Measurements from ENCODE around the gene RPS15. TPM values are rescaled to one million over a fixed set of nuclear protein-coding genes. Genes with fewer than 3 reads are reported as not detected.
"Not testable (repeated sequence)": the region's sequence is repeated elsewhere in the genome, so short reads cannot be mapped to it uniquely, and the experiment has no call there.

The RPS15 gene
- total RNA-seq, 1 donor from 2014 or later: 1,450 TPM

DNA sequence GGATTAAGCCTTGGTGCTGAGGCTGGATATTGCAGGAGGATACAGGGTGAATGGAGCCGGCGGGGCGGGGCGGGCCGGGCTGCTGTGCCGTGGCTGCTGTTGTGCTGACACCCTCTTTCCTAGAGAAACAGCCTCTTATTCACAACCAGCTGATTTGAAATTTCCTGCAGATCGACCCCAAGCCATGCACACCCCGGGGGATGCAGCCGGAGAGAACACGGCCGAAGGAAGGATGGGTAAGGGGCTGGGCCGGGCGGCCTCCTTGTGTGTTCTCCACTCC is 19.8 kb upstream of the RPS15 start:
- no peak for DNase-seq (ENCODE audit: low spot score)
- Mint-ChIP-seq H3K27ac (no peak overlapping the region), H3K36me3 (ENCODE audit: low read depth) (peaks cover 71% of the 10 kb centered on the region), H3K4me3 (ENCODE audit: low read depth) (no peak overlapping the region), H3K4me1 (ENCODE audit: low read depth) (peaks cover 7% of the 10 kb centered on the region), H3K9me3 (no peaks in the 10 kb centered on the region), H3K27me3 (ENCODE audit: low read depth) (no peaks in the 10 kb centered on the region)
- intact Hi-C loops (cut with micrococcal nuclease): no loop called here

DNA sequence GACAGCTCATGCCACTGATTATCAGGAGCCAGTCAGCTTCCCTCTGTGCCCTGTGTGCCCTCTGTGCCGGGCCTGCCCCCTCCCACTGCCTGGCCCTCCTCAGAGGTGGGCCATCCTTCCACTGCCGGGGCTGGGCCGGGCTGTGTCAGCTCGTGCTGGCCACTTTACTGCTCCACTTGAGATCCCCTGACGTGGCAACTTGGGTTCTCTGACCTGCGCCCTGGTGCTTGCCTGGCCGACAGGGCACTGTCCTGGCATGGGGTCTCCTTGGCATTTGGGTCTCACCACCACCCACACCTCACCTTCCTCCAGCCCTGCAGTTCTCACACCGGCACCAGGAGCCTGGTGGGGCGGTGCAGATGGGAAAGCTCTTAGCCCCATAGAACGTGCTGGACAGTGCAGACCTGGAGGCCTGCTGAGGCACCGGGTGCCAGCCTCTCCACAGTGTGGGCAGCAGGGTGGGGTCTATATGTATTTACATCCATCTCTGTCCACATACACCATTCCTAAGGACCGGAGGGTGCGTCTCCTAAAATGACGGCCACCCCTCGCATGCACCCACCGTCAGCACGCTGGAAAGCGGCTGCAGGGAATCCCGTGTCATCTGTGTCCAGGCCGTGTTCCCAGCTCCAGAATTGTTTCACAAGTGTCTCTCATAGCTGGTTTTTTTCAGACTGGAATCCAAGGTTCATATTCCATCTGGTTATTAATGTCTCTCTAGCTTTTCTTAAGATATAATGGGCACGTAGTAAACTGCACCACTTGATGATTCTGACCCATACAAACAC is 19.1 kb upstream of the RPS15 start:
- H3K9me3 Mint-ChIP-seq: no peaks in the 10 kb centered on the region

DNA sequence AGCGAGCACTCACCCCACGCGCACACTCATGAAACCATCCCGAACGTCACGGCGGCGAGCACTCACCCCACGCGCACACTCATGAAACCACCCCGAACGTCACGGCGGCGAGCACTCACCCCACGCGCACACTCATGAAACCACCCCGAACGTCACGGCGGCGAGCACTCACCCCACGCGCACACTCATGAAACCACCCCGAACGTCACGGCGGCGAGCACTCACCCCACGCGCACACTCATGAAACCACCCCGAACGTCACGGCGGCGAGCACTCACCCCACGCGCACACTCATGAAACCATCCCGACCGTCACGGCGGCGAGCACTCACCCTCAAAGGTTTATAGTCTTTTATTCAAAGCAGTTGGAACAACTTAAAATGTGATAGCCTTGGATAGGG is 18.1 kb upstream of the RPS15 start:
- H3K27ac Mint-ChIP-seq; H3K4me3 Mint-ChIP-seq (ENCODE audit: low read depth); H3K27me3 Mint-ChIP-seq (ENCODE audit: low read depth); DNase-seq (ENCODE audit: low spot score); H3K9me3 Mint-ChIP-seq; H3K4me1 Mint-ChIP-seq (ENCODE audit: low read depth); intact Hi-C loops (cut with micrococcal nuclease): not testable (repeated sequence)
- peaks cover 79% of the 10 kb centered on the region for H3K36me3 Mint-ChIP-seq (ENCODE audit: low read depth)

More for the DNA sequence above, 19.1 kb upstream of the RPS15 start:
- DNase-seq (ENCODE audit: low spot score): no peak
- Mint-ChIP-seq H3K4me1 (ENCODE audit: low read depth) (peaks cover 7% of the 10 kb centered on the region), H3K27me3 (ENCODE audit: low read depth) (no peaks in the 10 kb centered on the region), H3K36me3 (ENCODE audit: low read depth) (peaks cover 76% of the 10 kb centered on the region), H3K4me3 (ENCODE audit: low read depth) (no peak overlapping the region), H3K27ac (no peak overlapping the region)
- intact Hi-C loops (cut with micrococcal nuclease): no loop called here

DNA sequence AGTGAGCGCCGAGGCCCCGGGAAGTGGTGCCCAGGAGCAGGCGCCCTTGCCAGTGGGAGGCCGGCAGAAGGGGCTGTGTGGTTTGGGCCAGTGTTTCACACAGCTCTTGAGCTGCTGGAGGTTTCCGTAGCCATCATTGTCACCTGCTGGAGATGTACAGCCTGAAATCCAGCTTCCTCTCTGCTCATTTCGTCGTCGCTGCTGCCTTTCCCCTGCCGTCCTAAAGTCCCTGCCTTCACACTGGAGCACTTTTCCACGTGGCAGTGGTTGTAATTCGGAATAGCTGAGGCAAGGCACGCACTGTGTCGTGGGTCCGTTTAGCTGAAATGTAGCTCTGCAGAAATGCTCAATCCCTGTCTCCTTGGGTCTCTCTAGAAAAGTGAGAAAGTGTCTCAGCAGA is 17.6 kb upstream of the RPS15 start:
- DNase-seq (ENCODE audit: low spot score): no peak
- Mint-ChIP-seq H3K4me3 (ENCODE audit: low read depth) (no peak overlapping the region), H3K9me3 (no peaks in the 10 kb centered on the region), H3K27ac (no peak overlapping the region), H3K4me1 (ENCODE audit: low read depth) (peaks cover 2% of the 10 kb centered on the region), H3K36me3 (ENCODE audit: low read depth) (peaks cover 79% of the 10 kb centered on the region), H3K27me3 (ENCODE audit: low read depth) (no peaks in the 10 kb centered on the region)
- intact Hi-C loops (cut with micrococcal nuclease): no loop called here

DNA sequence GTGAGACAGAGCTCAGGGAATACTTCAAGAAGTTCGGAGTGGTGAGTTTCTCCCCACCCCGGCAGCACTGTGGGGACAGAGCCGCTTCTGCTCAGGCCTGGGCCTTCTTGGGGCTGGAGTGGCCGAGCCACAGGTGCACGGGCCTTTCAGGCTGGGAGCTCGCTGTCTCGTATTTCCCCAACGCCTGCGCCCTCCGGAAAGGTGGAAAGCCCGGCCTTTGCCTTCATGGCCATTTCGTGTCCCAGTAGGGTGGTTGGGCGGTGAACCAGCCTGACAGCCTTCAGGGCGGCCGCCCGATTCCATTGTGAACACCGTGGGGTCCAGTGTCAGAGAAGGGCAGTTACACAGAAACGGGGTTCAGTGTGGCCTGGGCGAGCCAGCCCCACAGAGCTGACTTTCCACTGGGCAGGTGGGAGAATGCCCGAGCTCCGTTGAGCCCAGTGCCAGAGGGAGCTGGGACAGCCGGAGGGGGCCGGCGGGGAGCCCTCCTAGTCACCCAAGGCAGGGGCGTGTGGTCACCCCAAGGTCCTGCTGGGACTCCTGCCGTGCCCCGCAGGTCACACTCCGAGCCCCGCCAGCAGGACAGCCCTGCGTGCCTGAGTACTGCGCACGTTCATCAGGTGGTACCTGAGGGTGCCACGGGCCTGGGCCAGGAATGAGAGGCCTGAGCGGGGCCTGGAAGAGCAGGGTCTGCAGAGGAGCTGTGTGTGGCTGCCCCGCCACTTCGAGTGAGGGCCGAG is 16.8 kb upstream of the RPS15 start:
- no peak for DNase-seq (ENCODE audit: low spot score)
- intact Hi-C loops (cut with micrococcal nuclease): no loop called here
- Mint-ChIP-seq H3K4me1 (ENCODE audit: low read depth) (no peaks in the 10 kb centered on the region), H3K27me3 (ENCODE audit: low read depth) (no peaks in the 10 kb centered on the region), H3K9me3 (no peaks in the 10 kb centered on the region), H3K27ac (no peak overlapping the region), H3K36me3 (ENCODE audit: low read depth) (peaks cover 77% of the 10 kb centered on the region), H3K4me3 (ENCODE audit: low read depth) (no peak overlapping the region)

DNA sequence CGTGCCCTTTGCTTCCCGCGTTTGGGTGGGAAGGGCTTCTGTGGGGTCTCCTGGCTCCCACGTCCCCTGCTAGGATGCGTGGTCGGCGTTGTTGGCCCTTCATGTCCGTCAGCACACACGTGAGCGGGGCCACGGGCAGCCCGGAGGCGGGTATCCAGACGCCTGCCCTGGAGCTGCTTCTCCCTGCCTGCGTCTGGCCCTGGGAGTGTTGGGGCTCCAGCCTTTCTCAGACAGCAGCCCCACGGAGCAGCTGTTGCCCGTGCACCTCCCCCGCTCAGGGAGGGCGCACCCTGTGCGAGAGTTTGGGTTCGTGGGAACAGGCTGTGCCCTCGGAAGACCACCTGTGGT is 16.3 kb upstream of the RPS15 start:
- intact Hi-C loops (cut with micrococcal nuclease): no loop called here
- H3K36me3 Mint-ChIP-seq (ENCODE audit: low read depth): peaks cover 73% of the 10 kb centered on the region
- H3K27me3 Mint-ChIP-seq (ENCODE audit: low read depth): no peaks in the 10 kb centered on the region
- no peaks in the 10 kb centered on the region for H3K9me3 Mint-ChIP-seq
- H3K4me3 Mint-ChIP-seq (ENCODE audit: low read depth): no peak overlapping the region
- H3K4me1 Mint-ChIP-seq (ENCODE audit: low read depth): no peaks in the 10 kb centered on the region
- no peak overlapping the region for H3K27ac Mint-ChIP-seq
- no peak for DNase-seq (ENCODE audit: low spot score)

DNA sequence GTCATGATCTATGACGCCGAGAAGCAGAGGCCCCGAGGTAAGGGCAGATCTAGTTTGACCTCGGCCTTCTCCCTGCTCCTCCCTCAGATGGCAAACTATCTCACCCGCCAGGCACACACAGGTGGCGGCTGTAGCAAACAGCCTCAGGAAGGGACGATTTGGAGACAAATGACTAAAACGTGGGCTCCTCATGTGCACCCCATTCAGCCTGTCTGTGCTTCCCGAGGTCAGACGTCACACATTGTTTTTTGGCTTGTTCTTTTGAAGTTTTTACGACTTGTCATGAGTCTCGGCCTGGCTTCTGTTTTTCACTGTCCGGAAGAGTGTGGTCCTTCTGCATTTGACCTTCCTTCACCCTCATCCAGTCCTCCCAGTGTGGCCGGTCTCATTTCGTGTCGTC is 15.8 kb upstream of the RPS15 start:
- no peak overlapping the region for H3K27ac Mint-ChIP-seq
- peaks cover 69% of the 10 kb centered on the region for H3K36me3 Mint-ChIP-seq (ENCODE audit: low read depth)
- intact Hi-C loops (cut with micrococcal nuclease): no loop called here
- no peaks in the 10 kb centered on the region for H3K4me1 Mint-ChIP-seq (ENCODE audit: low read depth)
- H3K4me3 Mint-ChIP-seq (ENCODE audit: low read depth): no peak overlapping the region
- DNase-seq (ENCODE audit: low spot score): no peak
- H3K9me3 Mint-ChIP-seq: no peaks in the 10 kb centered on the region
- no peaks in the 10 kb centered on the region for H3K27me3 Mint-ChIP-seq (ENCODE audit: low read depth)

DNA sequence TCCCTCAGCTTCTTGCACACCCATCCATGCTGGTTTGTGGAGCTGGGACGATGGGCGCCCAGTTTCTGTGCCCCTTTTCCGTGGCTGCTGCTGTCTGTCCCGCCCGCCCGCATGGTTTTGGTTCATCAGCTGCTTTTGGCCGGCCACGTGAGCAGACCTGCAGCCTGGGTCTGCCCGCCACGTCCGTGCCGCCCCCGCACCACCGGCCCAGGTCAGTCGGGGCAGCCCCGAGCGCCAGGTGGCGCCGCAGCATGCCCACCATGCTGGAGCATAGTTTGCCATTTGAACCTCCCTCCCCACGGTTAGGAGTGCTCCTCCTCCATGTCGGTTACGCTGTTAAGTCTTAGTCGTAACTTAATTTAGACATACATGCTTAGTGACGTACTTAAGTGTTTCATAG is 15.3 kb upstream of the RPS15 start:
- DNase-seq (ENCODE audit: low spot score): no peak
- intact Hi-C loops (cut with micrococcal nuclease): no loop called here
- H3K27ac Mint-ChIP-seq: no peak overlapping the region
- no peak overlapping the region for H3K4me3 Mint-ChIP-seq (ENCODE audit: low read depth)
- no peaks in the 10 kb centered on the region for H3K27me3 Mint-ChIP-seq (ENCODE audit: low read depth)
- H3K4me1 Mint-ChIP-seq (ENCODE audit: low read depth): no peaks in the 10 kb centered on the region
- H3K36me3 Mint-ChIP-seq (ENCODE audit: low read depth): peaks cover 64% of the 10 kb centered on the region
- H3K9me3 Mint-ChIP-seq: no peaks in the 10 kb centered on the region

DNA sequence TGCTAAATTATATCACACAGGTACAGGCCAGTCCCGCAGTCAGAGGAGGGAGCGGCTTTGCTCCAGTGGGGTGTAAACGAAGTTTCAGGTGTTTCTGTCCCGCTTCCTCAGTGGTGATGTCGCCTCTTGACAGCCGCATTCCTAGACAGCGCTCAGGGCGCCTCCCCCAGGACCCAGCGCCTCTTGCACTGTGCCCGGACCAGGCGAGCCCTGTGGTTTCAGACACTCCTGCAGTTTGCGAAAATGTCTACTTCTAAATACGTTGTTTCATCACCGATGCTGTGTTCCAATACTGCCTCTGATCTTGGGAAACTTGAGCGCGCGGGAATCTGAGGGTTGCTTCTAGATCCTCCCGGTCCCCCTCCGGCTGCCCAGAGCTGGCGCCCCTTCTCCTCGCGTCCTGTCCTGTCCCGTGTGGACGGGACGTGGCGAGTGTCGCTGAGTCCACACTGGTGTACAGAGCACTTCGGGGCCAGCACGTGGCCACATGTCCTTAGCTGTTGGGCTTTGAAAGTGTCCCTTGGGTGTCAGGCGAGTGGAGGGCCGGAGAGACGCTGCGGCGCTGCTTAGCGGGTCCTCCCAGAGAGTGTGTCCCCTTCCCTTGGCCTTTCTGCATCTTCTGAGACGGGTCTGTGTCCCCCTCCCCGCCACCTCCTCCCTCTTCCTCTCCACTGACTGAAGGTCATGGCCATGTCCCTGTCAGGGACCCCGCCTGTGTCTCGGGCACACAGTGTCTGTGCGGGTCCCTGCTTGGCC is 14.6 kb upstream of the RPS15 start:
- Mint-ChIP-seq H3K27me3 (ENCODE audit: low read depth) (no peaks in the 10 kb centered on the region), H3K4me1 (ENCODE audit: low read depth) (no peaks in the 10 kb centered on the region), H3K27ac (no peak overlapping the region), H3K36me3 (ENCODE audit: low read depth) (peaks cover 62% of the 10 kb centered on the region), H3K4me3 (ENCODE audit: low read depth) (no peak overlapping the region), H3K9me3 (no peaks in the 10 kb centered on the region)
- DNase-seq (ENCODE audit: low spot score): no peak
- intact Hi-C loops (cut with micrococcal nuclease): no loop called here

DNA sequence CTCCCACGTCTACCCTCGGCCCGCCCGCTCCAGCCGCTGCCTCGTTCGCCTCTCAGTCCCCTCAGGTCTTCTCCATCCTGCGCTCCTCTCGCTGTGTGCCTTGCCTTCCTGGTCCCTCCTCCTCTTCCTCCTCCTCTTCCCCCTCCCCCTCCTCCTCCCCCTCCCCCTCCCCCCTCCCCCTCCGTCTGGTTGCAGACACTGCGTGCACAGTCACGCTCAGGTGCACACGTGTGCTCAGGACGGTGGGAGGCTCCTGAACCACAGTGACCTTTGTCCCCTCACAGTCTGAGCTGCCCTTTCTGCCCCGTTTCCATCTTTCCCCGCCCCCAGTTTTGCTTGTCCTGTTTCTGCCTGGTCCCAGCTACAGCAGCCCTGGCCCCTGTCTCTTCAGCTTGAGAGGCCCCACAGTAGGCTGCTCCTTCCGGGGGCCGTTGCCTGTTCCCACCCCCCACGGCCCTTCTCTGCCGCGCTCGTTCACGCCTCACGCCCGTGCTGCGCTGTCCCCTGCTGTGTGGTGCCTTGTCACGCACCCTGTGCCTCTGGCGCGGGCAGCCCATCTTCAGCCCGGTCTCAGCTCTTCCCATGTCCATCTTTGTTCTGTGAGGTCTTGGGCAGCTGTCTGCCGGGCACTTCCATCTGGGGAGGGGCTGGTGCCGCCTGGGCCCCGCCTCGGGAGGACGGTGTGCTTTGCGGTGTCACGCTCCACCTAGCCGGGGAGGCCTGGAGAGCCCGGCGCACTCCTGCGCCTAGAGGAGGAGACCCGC is 13.8 kb upstream of the RPS15 start:
- Mint-ChIP-seq H3K9me3 (no peaks in the 10 kb centered on the region), H3K27me3 (ENCODE audit: low read depth) (no peaks in the 10 kb centered on the region), H3K4me1 (ENCODE audit: low read depth) (no peaks in the 10 kb centered on the region), H3K4me3 (ENCODE audit: low read depth) (no peak overlapping the region), H3K27ac (no peak overlapping the region), H3K36me3 (ENCODE audit: low read depth) (peaks cover 56% of the 10 kb centered on the region)
- no peak for DNase-seq (ENCODE audit: low spot score)
- intact Hi-C loops (cut with micrococcal nuclease): no loop called here

DNA sequence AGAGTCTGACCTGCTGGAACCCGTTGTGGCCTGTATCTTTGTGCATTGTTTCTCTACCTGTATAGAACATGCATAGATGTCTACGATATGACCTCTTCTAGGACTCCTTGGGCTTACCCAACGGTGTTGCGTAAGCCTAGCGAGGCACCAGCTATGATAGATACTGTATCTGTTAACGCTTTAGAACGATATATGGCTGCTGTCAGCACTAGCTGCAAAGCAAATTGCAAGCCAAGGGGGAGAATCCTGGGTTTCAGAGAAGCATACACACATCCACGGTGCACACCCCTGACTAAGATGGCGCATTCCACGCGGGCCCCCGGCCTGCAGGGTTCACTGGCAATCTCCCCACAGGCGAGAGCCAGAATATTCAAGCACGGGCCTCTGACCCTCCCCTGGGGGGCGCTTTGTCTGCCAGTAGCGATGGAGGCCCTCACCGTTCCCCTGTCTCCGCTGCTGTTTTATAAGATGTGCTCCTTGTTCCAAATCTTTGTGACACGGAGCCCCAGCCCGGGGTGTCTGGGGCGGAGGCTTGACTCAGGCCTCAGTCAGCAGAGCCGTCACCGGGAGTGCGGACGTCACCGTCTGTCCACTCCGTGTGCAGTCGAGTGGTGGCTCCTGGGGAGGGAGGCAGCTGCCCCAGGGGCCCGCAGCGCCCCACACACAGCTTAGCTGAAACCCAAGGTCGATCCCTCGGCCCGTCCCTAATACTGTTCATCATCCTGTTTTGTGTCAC is 12.9 kb upstream of the RPS15 start:
- Mint-ChIP-seq H3K27me3 (ENCODE audit: low read depth) (no peaks in the 10 kb centered on the region), H3K4me1 (ENCODE audit: low read depth) (no peaks in the 10 kb centered on the region), H3K4me3 (ENCODE audit: low read depth) (no peak overlapping the region), H3K27ac (no peak overlapping the region), H3K9me3 (no peaks in the 10 kb centered on the region), H3K36me3 (ENCODE audit: low read depth) (peaks cover 55% of the 10 kb centered on the region)
- intact Hi-C loops (cut with micrococcal nuclease): no loop called here
- DNase-seq (ENCODE audit: low spot score): no peak

DNA sequence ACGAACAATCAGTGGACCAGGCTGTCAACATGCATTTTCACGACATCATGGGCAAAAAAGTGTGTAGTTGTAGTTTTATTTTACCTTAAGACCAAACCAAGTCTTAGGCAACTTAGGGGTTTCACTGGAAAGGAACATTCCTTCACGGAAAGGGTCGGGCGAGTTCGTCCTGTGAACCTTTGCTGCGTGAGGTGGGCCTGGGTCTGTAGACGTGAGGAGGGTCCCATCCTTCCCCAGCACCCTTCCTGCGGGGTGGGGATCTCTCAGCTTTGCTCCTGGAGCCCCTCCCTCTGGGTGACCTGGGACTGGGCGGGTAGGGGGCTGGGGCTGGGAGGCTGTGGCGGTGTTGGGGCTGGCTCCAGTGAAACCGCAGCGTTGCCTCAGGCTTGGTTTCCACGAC is 12.3 kb upstream of the RPS15 start:
- DNase-seq (ENCODE audit: low spot score): no peak
- intact Hi-C loops (cut with micrococcal nuclease): no loop called here

More for the DNA sequence above, 12.3 kb upstream of the RPS15 start:
- no peak overlapping the region for H3K4me3 Mint-ChIP-seq (ENCODE audit: low read depth)
- H3K9me3 Mint-ChIP-seq: no peaks in the 10 kb centered on the region
- H3K36me3 Mint-ChIP-seq (ENCODE audit: low read depth): peaks cover 53% of the 10 kb centered on the region
- H3K4me1 Mint-ChIP-seq (ENCODE audit: low read depth): no peaks in the 10 kb centered on the region
- no peak overlapping the region for H3K27ac Mint-ChIP-seq
- H3K27me3 Mint-ChIP-seq (ENCODE audit: low read depth): no peaks in the 10 kb centered on the region

Measured in activated T-helper 2 cell treated with anti-CD3 and anti-CD28 coated beads, Interferon-gamma antibody, Interleukin-2, Interleukin-4, amounts not matched to agents 10 μg/mL and 5 μg/mL and 100 μg/mL, durations not matched to agents 14 hours and 24 hours and 36 hours (primary cell).